Measurements from ENCODE around the gene RAVER1.

The RAVER1 gene

GRCh38 chr19:10266706-10267105 lies 66.6 kb downstream of the RAVER1 start:
- no peak for DNase-seq

Data from CD4-positive, alpha-beta T cell treated with Interleukin-12 subunit alpha and Interleukin-12 subunit beta, for 1 hour (primary cell).